Peyer's patch (tissue), 4 donors: ENCODE results near the gene EEF1AKMT3.

Experiments
- POLR2A ChIP-seq, 2 donors: fragments of 450-650 bp; IDR thresholded peaks; one replicate each; pipeline ENCODE4 v1.5.1; 2017; ENCODE audit warnings: antibody characterized with exemption in 2 of 2, mild to moderate bottlenecking in 2 of 2, moderate library complexity in 2 of 2
- TF ChIP-seq, protein P1 (sequence below), 6 experiments: fragments of 450-650 bp in 4 of 6; fragments of 200-600 bp in 2 of 6; sonication (generic) in 1 of 6; IDR thresholded peaks; one replicate each; pipeline ENCODE4 v1.5.1; 2017 to 2019; ENCODE audit warnings: antibody characterized with exemption in 6 of 6, mild to moderate bottlenecking in 3 of 6, moderate library complexity in 1 of 6

DNA sequence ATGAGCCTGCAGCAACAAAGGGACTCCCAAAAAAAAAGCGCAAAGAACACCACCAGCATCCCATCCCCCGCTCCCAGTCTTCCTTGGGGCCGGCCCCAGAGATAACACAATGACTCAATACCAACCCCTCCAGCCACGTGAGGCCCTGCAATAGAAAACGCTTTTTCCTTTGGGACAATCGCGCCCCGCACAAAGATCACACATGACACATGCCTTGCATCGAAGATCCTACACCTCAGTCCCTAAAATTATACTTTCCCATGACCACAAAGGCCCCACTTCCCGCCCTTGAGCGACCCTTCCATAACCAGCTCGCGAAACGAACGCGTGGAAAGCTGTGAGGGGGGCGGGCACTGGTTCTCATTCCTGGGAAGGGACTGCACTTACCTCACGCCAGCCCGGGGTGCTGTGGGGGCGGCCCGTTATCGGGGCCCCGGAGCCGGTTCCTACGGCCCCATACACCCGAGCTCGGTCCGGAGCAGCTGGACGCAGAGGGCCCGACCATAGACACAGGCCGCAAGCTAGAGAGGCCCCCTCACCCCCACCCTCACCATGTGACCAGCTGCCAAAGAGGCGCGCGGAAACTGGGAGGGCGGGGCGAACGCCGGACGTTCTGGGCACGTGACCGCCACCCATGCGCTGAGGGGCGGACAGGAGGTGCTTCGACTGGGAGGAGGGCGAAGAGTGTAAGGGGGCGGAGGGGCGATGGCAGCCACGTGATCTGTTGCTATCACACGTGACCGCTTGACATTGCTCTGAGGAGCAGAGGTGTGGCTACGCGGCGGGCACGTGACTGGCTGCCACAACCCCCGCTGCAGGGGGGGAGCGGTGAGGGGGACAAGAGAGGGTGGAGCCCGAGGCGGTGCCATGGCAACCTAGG is 20.4 kb upstream of the EEF1AKMT3 start, which contains the start of gene CDK4:
- TF ChIP-seq, protein P1, sequence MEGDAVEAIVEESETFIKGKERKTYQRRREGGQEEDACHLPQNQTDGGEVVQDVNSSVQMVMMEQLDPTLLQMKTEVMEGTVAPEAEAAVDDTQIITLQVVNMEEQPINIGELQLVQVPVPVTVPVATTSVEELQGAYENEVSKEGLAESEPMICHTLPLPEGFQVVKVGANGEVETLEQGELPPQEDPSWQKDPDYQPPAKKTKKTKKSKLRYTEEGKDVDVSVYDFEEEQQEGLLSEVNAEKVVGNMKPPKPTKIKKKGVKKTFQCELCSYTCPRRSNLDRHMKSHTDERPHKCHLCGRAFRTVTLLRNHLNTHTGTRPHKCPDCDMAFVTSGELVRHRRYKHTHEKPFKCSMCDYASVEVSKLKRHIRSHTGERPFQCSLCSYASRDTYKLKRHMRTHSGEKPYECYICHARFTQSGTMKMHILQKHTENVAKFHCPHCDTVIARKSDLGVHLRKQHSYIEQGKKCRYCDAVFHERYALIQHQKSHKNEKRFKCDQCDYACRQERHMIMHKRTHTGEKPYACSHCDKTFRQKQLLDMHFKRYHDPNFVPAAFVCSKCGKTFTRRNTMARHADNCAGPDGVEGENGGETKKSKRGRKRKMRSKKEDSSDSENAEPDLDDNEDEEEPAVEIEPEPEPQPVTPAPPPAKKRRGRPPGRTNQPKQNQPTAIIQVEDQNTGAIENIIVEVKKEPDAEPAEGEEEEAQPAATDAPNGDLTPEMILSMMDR (IDR thresholded peaks at IDR 0.05), result peak in 2 of 6 experiments; percentile 1
- TF ChIP-seq POLR2A (IDR thresholded peaks at IDR 0.05), result peak; percentile 35 to 52
